IMR-90 (cell line): Measurements from ENCODE around the gene TNS1. TPM values are rescaled to one million over a fixed set of nuclear protein-coding genes. Genes with fewer than 3 reads are reported as not detected.

ENCODE experiments used
- ATAC-seq: fragments of 200-7000 bp; cut with Tn5 transposase; 2 replicates; pipeline ENCODE4 v1.9.1; 2020; ENCODE audit warnings: low read depth, mild to moderate bottlenecking, moderate library complexity
- BruUV-seq: library from RNA; stranded (reverse); fragments of 400-500 nt; replicated peaks from 2 replicates; lab custom pipeline; 2021; lab: Mats Ljungman, UMichigan
- CTCF ChIA-PET: fragments of 300-600 bp; formaldehyde crosslinking; extraction: SDS; loops from one replicate; lab custom pipeline; 2021; ENCODE audit warnings: antibody characterized with exemption; lab: Yijun Ruan, JAX
- POLR2A ChIA-PET: fragments of 300-600 bp; sonication (Branson Sonifier 250); formaldehyde crosslinking; loops from one replicate; lab custom pipeline; 2022; ENCODE audit warnings: antibody characterized with exemption; ENCODE audit not compliant: unreplicated experiment; lab: Charles Lee
- DNase-seq: peaks from one replicate; pipeline ENCODE4 v3.0.0; 2013
- H2AFZ ChIP-seq: replicated peaks from 2 replicates; pipeline ENCODE3; 2013; ENCODE audit warnings: low read length, mild to moderate bottlenecking; ENCODE audit not compliant: poor library complexity
- H2AK5ac ChIP-seq: 2 replicates; pipeline ENCODE4 v1.6.1; 2013; ENCODE audit warnings: low read depth, low read length, inconsistent platforms
- H2AK9ac ChIP-seq: replicated peaks from 2 replicates; pipeline ENCODE3; 2013; ENCODE audit warnings: mild to moderate bottlenecking, low read depth, low read length, moderate library complexity; ENCODE audit not compliant: poor library complexity
- H2BK120ac ChIP-seq: 2 replicates; pipeline ENCODE4 v1.6.1; 2013; ENCODE audit warnings: low read depth, low read length, inconsistent platforms
- H2BK15ac ChIP-seq: 3 replicates; pipeline ENCODE4 v1.6.1; 2013; ENCODE audit warnings: low read depth, low read length, inconsistent platforms
- H2BK20ac ChIP-seq: 2 replicates; pipeline ENCODE4 v1.6.1; 2013; ENCODE audit warnings: low read depth, mild to moderate bottlenecking, inconsistent platforms, low read length, moderate library complexity
- H2BK5ac ChIP-seq: 2 replicates; pipeline ENCODE4 v1.6.1; 2013; ENCODE audit warnings: mild to moderate bottlenecking, low read depth, low read length, inconsistent platforms; ENCODE audit not compliant: poor library complexity, severe bottlenecking
- H3K14ac ChIP-seq: replicated peaks from 2 replicates; pipeline ENCODE4 v1.6.1; 2013; ENCODE audit warnings: low read depth, low read length, inconsistent platforms
- H3K18ac ChIP-seq: 2 replicates; pipeline ENCODE4 v1.6.1; 2013; ENCODE audit warnings: low read depth, low read length, control low read depth
- H3K23ac ChIP-seq: 2 replicates; pipeline ENCODE4 v1.6.1; 2013; ENCODE audit warnings: low read depth, low read length, inconsistent platforms
- H3K27ac ChIP-seq: 2 replicates; pipeline ENCODE4 v1.5.1; 2013; ENCODE audit warnings: mild to moderate bottlenecking, control low read depth, low read length; ENCODE audit not compliant: insufficient read depth
- H3K27me3 ChIP-seq: 2 replicates; pipeline ENCODE4 v1.6.1; 2013; ENCODE audit warnings: low read length; ENCODE audit not compliant: control insufficient read depth, insufficient read depth
- H3K36me3 ChIP-seq: 2 replicates; pipeline ENCODE4 v1.6.1; 2013; ENCODE audit warnings: low read length, mixed read lengths; ENCODE audit not compliant: control insufficient read depth, insufficient read depth
- H3K4ac ChIP-seq: 2 replicates; pipeline ENCODE4 v1.6.1; 2013; ENCODE audit warnings: low read depth, low read length, inconsistent platforms
- H3K4me1 ChIP-seq: 2 replicates; pipeline ENCODE4 v1.6.1; 2013; ENCODE audit warnings: low read length, mixed read lengths; ENCODE audit not compliant: control insufficient read depth, insufficient read depth
- H3K4me2 ChIP-seq: 2 replicates; pipeline ENCODE4 v1.6.1; 2013; ENCODE audit warnings: low read depth, mild to moderate bottlenecking, control low read depth, low read length, moderate library complexity
- H3K4me3 ChIP-seq: 2 replicates; pipeline ENCODE4 v1.5.1; 2013; ENCODE audit warnings: low read depth, mild to moderate bottlenecking, control low read depth, low read length, moderate library complexity; ENCODE audit not compliant: insufficient read depth
- H3K56ac ChIP-seq: 2 replicates; pipeline ENCODE4 v1.6.1; 2013; ENCODE audit warnings: low read length, inconsistent platforms; ENCODE audit not compliant: insufficient read depth; ENCODE audit errors: extremely low read depth
- H3K79me1 ChIP-seq, 2 experiments: 2 replicates each; pipeline ENCODE4 v1.6.1; 2013; ENCODE audit warnings: low read length in 2 of 2, inconsistent platforms in 1 of 2, low read depth in 1 of 2
- H3K9ac ChIP-seq: 2 replicates; pipeline ENCODE4 v1.6.1; 2013; ENCODE audit warnings: low read depth, low read length, control low read depth
- H3K9me1 ChIP-seq: 2 replicates; pipeline ENCODE4 v1.6.1; 2013; ENCODE audit warnings: low read length, inconsistent platforms; ENCODE audit not compliant: insufficient read depth
- H3K9me3 ChIP-seq: 2 replicates; pipeline ENCODE4 v1.6.1; 2013; ENCODE audit warnings: low read length; ENCODE audit not compliant: control insufficient read depth, insufficient read depth
- H4K20me1 ChIP-seq: 2 replicates; pipeline ENCODE4 v1.6.1; 2013; ENCODE audit warnings: low read length, inconsistent platforms; ENCODE audit not compliant: insufficient read depth
- H4K5ac ChIP-seq: 2 replicates; pipeline ENCODE4 v1.6.1; 2013; ENCODE audit warnings: mild to moderate bottlenecking, low read depth, low read length, control low read depth
- H4K8ac ChIP-seq, 2 experiments: 2 replicates each; pipeline ENCODE4 v1.6.1; 2013; ENCODE audit warnings: low read depth in 2 of 2, low read length in 2 of 2, control low read depth in 1 of 2, inconsistent platforms in 1 of 2
- H4K91ac ChIP-seq: 2 replicates; pipeline ENCODE4 v1.6.1; 2013; ENCODE audit warnings: low read depth, low read length, inconsistent platforms; ENCODE audit not compliant: insufficient read depth
- BHLHE40 ChIP-seq: fragments of 150-350 bp; IDR thresholded peaks from 2 replicates; pipeline ENCODE4 v1.6.1; 2016; ENCODE audit warnings: mild to moderate bottlenecking, low read depth, low read length
- CEBPB ChIP-seq: IDR thresholded peaks from 2 replicates; pipeline ENCODE4 v1.6.1; 2012; ENCODE audit warnings: low read depth, low read length, improper control_type of control experiment
- CTCF ChIP-seq: conservative IDR thresholded peaks from 2 replicates; pipeline ENCODE4 v1.5.1; 2012; ENCODE audit warnings: mild to moderate bottlenecking, low read depth, low read length, improper control_type of control experiment
- FOS ChIP-seq: fragments of 150-350 bp; IDR thresholded peaks from 2 replicates; pipeline ENCODE4 v1.6.1; 2016; ENCODE audit warnings: low read depth, low read length
- MAFK ChIP-seq: IDR thresholded peaks from 2 replicates; pipeline ENCODE4 v1.6.1; 2012; ENCODE audit warnings: low read depth, low read length, improper control_type of control experiment
- MXI1 ChIP-seq: IDR thresholded peaks from 2 replicates; pipeline ENCODE4 v1.6.1; 2012; ENCODE audit warnings: low read depth, mild to moderate bottlenecking, low read length, moderate library complexity, borderline replicate concordance
- NFE2L2 ChIP-seq: fragments of 150-350 bp; IDR thresholded peaks from 2 replicates; pipeline ENCODE4 v1.6.1; 2016; ENCODE audit warnings: low read depth, mild to moderate bottlenecking, low read length
- RAD21 ChIP-seq: IDR thresholded peaks from 2 replicates; pipeline ENCODE4 v1.6.1; 2012; ENCODE audit warnings: low read length, improper control_type of control experiment
- RCOR1 ChIP-seq: IDR thresholded peaks from 2 replicates; pipeline ENCODE4 v1.6.1; 2012; ENCODE audit warnings: mild to moderate bottlenecking, low read length, improper control_type of control experiment; ENCODE audit not compliant: insufficient replicate concordance
- SMC3 ChIP-seq: fragments of 150-350 bp; IDR thresholded peaks from 2 replicates; pipeline ENCODE4 v1.6.1; 2016; ENCODE audit warnings: low read depth, mild to moderate bottlenecking, antibody characterized with exemption, low read length, moderate library complexity
- WGBS, 2 experiments: methylation state at CpG; one replicate each; pipeline versions ENCODE4 v1.1.5 to v1.1.7; 2013; ENCODE audit warnings: missing lambda C conversion rate in 2 of 2; ENCODE audit not compliant: insufficient read length in 1 of 2; ENCODE audit errors: extremely low coverage in 2 of 2; 5-methylcytosine and 5-hydroxymethylcytosine counted together
- dilution Hi-C: fragments of 300-500 bp; cut with HindIII; formaldehyde crosslinking; loops from one replicate; pipeline ENCODE4 v1.14.3; 2018; ENCODE audit warnings: low sequenced_read_pairs; ENCODE audit not compliant: unreplicated experiment
- in situ Hi-C: fragments of 300-500 bp; cut with MboI; formaldehyde crosslinking; loops from 3 replicates; pipeline ENCODE4 v1.14.3; 2019; ENCODE audit warnings: low sequenced_read_pairs, inconsistent platforms, mixed read lengths
- intact Hi-C: fragments of 100-400 bp; cut with micrococcal nuclease; formaldehyde crosslinking; loops from 2 replicates; pipeline ENCODE4 v1.10.0; 2022
- polyA plus RNA-seq, 3 experiments: library from polyadenylated mRNA; depleted of rRNA; stranded (reverse); fragments of >200 nt; gene quantifications; 2 replicates each; pipeline ENCODE4 v1.2.3, GENCODE V29; 2012; ENCODE audit warnings: low replicate concordance in 1 of 3
- total RNA-seq: library from RNA; depleted of rRNA; stranded (reverse); fragments of >200 nt; gene quantifications from 2 replicates; pipeline ENCODE4 v1.2.3, GENCODE V29; 2012
- TF ChIP-seq, protein P1 (sequence below): fragments of 150-350 bp; IDR thresholded peaks from 2 replicates; pipeline ENCODE4 v1.6.1; 2016; ENCODE audit warnings: low read depth, mild to moderate bottlenecking, low read length, moderate library complexity, borderline replicate concordance
- TF ChIP-seq, protein P2 (sequence below): fragments of 150-350 bp; IDR thresholded peaks from 2 replicates; pipeline ENCODE4 v1.6.1; 2017; ENCODE audit warnings: mild to moderate bottlenecking, antibody characterized with exemption, low read length, low read depth

The TNS1 gene
- total and polyA plus RNA-seq, 2 of the 4 experiments (the other 2 are of a cell fraction): 41.1 to 45.2 TPM

DNA sequence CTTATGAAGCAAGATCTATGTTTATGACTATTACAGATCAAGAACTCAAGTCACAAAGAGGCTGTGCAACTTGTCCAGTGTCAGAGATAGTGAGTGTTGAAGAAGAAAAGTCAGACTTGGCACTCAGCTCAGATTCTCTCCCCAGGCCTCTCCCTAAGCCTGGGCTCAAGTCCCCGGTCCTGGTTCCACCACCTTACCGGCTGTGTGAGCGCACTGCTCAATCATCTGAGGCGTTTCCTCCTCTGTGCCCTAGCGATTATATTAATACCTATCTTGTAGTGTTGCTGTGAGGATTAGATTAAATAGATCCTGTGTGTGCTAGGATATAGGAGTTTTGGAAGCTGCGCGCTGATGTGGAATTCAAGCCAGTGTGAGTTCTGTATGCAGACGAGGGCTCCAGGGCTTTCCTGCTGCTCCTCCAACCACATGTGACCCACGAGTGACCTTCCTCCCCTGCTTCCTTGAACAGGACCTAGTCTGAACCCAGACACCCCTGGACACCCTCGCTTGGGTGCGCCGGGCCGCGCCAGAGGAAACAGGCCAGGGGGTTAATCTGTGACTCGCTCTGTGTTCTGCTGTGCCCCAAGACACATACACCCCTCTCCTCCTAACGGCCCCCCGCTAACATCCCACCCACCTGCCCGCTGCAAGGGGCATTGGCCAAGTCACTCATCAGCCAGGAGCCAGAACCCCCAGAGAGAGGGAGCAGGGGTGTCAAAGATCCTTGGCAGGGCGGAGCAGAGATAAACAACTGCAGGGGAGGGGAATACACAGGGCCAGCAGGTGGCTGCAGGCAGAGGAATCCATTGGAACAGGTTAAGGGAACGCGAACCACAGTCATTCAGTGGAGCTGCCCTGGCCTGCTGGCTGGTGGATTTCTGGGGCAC is 38.3 kb downstream of the TNS1 start:
- no peak overlapping the region for H3K56ac ChIP-seq
- peak overlapping the region; percentile 73; the same call in 1 of the 3 replicates for H2BK15ac ChIP-seq
- H4K20me1 ChIP-seq: 0 out of 2 replicates have a peak, but pooled peaks cover 14% of the 10 kb centered on the region
- dilution Hi-C loops: no loop called here
- peak overlapping the region; percentile 37 for H2AFZ ChIP-seq
- CTCF ChIA-PET: interaction anchor here (1.1 kb wide), 1 partner anchor 10 kb away, joined by 4 read pairs; no protein-coding TSS in a partner anchor
- peak overlapping the region; percentile 90 for H3K18ac ChIP-seq
- POLR2A ChIA-PET: interaction anchor here (0.6 to 1.0 kb wide), 3 partner anchors 9 to 708 kb away, joined by 3 to 13 read pairs (median 4); no protein-coding TSS in a partner anchor
- peaks cover 1% of the 10 kb centered on the region for H3K36me3 ChIP-seq
- H3K9me3 ChIP-seq: no peaks in the 10 kb centered on the region
- H2BK20ac ChIP-seq: peak overlapping the region; percentile 18; the same call in 1 of the 2 replicates
- ATAC-seq (no peak), DNase-seq (no peak)
- peak overlapping the region; percentile 81 for H2AK9ac ChIP-seq
- H3K4me1 ChIP-seq: peaks cover 43% of the 10 kb centered on the region
- H3K27me3 ChIP-seq: no peaks in the 10 kb centered on the region
- peak overlapping the region; percentile 63 for H3K27ac ChIP-seq
- H3K9ac ChIP-seq: peak overlapping the region; percentile 2; the same call in 1 of the 2 replicates
- peaks cover 37 to 62% of the 10 kb centered on the region in 2 experiments for H3K79me1 ChIP-seq
- peak overlapping the region; percentile 65 for H3K4me2 ChIP-seq
- H4K8ac ChIP-seq: peak overlapping the region; percentile 26 to 47; a peak in 2 of 4 replicates
- H2AK5ac ChIP-seq: peak overlapping the region; percentile 73
- H3K4ac ChIP-seq: peak overlapping the region; percentile 96
- peak overlapping the region; percentile 89 for H3K14ac ChIP-seq
- peak overlapping the region; percentile 89 for H2BK120ac ChIP-seq
- no peak overlapping the region for H3K4me3 ChIP-seq
- intact Hi-C loops: no loop called here
- H3K9me1 ChIP-seq: peaks cover 37% of the 10 kb centered on the region
- H2BK5ac ChIP-seq: peak overlapping the region; percentile 90
- BruUV-seq: no TSS peak
- H4K5ac ChIP-seq: peak overlapping the region; percentile 82; the same call in 1 of the 2 replicates
- in situ Hi-C loops: no loop called here
- peak overlapping the region; percentile 96 for H4K91ac ChIP-seq
- peak overlapping the region; percentile 65; the same call in 1 of the 2 replicates for H3K23ac ChIP-seq
- WGBS, 2 experiments: 100% methylated on average over 2 of the region's 21 CpGs; no CpG with 5 or more reads in 1 of the 2 experiments
- TF ChIP-seq, protein P1, sequence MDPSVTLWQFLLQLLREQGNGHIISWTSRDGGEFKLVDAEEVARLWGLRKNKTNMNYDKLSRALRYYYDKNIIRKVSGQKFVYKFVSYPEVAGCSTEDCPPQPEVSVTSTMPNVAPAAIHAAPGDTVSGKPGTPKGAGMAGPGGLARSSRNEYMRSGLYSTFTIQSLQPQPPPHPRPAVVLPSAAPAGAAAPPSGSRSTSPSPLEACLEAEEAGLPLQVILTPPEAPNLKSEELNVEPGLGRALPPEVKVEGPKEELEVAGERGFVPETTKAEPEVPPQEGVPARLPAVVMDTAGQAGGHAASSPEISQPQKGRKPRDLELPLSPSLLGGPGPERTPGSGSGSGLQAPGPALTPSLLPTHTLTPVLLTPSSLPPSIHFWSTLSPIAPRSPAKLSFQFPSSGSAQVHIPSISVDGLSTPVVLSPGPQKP: no peak
- TF ChIP-seq SMC3 (no peak), RCOR1 (no peak), BHLHE40 (no peak), NFE2L2 (no peak), CTCF (no peak), FOS (no peak), CEBPB (no peak), MXI1 (no peak), RAD21 (no peak), MAFK (no peak)
- TF ChIP-seq, protein P2, sequence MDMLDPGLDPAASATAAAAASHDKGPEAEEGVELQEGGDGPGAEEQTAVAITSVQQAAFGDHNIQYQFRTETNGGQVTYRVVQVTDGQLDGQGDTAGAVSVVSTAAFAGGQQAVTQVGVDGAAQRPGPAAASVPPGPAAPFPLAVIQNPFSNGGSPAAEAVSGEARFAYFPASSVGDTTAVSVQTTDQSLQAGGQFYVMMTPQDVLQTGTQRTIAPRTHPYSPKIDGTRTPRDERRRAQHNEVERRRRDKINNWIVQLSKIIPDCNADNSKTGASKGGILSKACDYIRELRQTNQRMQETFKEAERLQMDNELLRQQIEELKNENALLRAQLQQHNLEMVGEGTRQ: no peak
